Measurements from ENCODE around the gene GINS3.

Gene GINS3

DNA sequence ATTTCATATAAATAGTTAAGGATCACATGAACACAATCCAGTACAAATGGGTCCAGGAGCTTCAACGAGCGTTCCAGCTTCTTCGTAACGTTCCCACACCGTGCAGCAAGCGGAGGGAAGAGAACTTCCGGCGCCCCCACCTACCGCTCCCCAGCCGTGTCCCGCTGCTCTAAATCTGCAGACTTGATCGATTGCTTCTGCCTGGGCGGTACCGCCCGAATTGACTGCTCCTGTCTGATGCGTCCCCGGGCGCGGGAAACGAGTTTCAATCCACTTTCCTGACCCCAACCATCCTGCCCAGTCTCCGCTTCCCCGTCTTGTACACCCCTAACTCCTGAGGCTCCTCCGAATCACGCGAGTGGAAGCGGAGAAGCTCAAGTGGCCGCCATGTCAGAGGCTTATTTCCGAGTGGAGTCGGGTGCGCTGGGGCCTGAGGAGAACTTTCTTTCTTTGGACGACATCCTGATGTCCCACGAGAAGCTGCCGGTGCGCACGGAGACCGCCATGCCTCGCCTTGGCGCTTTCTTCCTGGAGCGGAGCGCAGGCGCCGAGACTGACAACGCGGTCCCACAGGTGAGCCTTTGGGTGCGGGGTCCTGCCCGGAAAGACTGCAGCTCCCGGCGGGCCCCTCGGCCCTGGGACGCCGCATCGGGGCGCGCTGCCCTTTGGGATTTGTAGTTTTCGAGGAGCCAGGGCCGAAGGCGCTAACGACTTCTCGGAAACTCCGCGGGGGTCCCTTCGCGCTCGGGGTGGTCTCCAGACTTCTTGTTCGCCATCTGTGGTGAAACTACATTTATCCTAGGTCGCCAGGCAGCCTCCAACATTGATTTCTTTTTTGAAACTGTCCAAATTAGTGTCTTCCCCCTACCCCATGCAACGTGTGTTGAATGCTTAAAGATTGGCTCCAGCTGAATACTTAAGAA is at the start of gene GINS3:
GINS3 (plus strand) TSS at position 257 of the 923 bp plus-strand sequence; CDS start at position 388, 131 bp downstream.
- DNase-seq, result peak; percentile 92
- CTCF ChIA-PET, result interaction anchor here (1.1 to 1.6 kb wide), 5 partner anchors 16 to 102 kb away, joined by 3 to 6 read pairs (median 5); no protein-coding TSS in a partner anchor
- Mint-ChIP-seq H3K4me1 (peaks cover 27% of the 10 kb centered on the region), H3K27ac (peak within 1 kb of the TSS; percentile 93), H3K4me3 (peak within 1 kb of the TSS; percentile 95), H3K36me3 (peaks cover 9% of the 10 kb centered on the region), H3K9me3 (no peaks in the 10 kb centered on the region), H3K27me3 (peaks cover 26% of the 10 kb centered on the region)

DNA sequence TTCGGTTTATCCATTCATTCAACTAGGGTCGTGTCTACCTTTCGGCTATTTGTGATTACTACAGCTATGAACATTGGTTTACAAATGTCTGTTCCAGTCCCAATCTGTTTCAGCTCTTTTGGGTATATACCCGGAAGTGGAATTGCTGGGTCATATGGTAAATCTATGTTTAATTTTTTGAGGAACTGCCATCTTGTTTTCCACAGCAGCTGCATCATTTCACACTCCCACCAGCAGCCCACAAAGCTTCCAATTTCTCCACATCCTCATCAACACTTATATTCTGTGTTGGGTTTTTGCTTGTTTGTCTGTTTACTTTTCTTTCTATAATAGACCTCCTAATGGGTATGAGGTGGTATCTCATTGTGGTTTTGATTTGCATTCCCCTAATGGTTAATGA is 48.7 kb upstream of the GINS3 start:
- H3K36me3 Mint-ChIP-seq, result no peaks in the 10 kb centered on the region
- H3K27ac Mint-ChIP-seq, result no peak overlapping the region
- H3K27me3 Mint-ChIP-seq, result peaks cover 8% of the 10 kb centered on the region
- H3K4me1 Mint-ChIP-seq, result no peaks in the 10 kb centered on the region
- DNase-seq, result no peak
- no peak overlapping the region for H3K4me3 Mint-ChIP-seq
- no peaks in the 10 kb centered on the region for H3K9me3 Mint-ChIP-seq
- CTCF ChIA-PET, result interaction anchor here (1.2 kb wide), 1 partner anchor 144 kb away, joined by 3 read pairs; no protein-coding TSS in a partner anchor

DNA sequence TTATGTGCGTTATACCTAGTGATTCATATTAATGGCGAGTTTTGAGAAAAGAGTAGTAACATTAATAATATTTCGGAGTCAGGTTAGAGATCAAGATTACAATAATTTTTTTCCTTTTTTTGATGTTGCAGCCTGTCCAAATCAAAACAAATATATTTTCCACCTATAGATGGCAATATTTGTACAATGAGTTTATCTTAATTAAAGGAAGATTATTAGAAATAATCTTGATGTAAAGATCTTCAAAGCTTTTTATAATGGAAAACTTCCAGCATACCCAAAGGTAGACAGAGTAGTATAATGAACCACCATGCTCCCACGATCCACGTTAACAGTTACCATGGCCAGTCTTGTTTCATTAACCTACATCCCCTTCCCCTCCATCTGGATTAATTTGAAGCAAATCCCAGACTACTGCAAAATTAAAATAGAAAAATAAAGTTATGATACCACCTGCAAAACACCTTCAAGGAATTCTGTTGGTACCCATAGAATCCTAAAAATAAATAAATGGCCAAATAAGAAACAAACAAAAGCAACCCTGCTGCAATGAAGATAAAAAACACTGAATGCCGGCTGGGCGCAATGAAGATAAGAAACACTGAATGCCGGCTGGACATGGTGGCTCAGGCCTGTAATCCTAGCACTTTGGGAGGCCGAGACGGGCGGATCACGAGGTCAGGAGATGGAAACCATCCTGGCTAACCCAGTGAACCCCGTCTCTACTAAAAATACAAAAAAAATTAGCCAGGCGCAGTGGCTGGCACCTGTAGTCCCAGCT is 46.5 kb upstream of the GINS3 start:
- DNase-seq, result no peak
- Mint-ChIP-seq H3K27me3 (peaks cover 19% of the 10 kb centered on the region), H3K9me3 (no peaks in the 10 kb centered on the region), H3K36me3 (no peaks in the 10 kb centered on the region), H3K4me1 (no peaks in the 10 kb centered on the region), H3K27ac (no peak overlapping the region), H3K4me3 (no peak overlapping the region)
- CTCF ChIA-PET, result no interaction called here

DNA sequence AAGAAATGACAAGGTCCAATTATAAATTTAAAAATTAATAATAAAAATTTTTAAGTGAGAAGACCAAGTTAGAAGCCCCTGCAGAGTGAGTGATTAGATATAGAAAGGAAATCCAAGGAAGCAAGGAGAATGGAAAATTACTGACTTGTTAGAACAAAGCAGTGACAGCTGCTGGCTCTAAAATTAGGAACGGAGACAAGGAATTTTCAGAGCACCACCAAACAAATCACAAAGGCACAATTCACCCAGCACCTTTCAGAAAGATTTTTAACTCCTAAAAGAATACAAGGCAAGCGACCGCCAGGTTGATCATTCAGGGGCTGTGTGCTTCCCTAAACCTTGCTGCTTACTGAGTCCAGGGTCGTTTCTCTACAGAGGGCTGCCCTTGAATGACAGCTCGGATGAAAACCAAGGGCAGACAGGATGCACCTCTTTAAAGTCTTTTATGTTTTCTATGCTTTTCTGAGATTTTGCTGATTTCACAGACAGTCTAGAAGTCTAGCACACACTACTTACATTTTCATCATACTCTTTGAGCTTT is 45.4 kb upstream of the GINS3 start:
- no peak overlapping the region for H3K4me3 Mint-ChIP-seq
- CTCF ChIA-PET, result interaction anchor here (1.7 to 2.1 kb wide), 2 partner anchors 11 to 140 kb away, joined by 4 to 9 read pairs; no protein-coding TSS in a partner anchor
- no peak for DNase-seq
- H3K27me3 Mint-ChIP-seq, result peaks cover 20% of the 10 kb centered on the region
- no peak overlapping the region for H3K27ac Mint-ChIP-seq
- no peaks in the 10 kb centered on the region for H3K4me1 Mint-ChIP-seq
- no peaks in the 10 kb centered on the region for H3K9me3 Mint-ChIP-seq
- H3K36me3 Mint-ChIP-seq, result no peaks in the 10 kb centered on the region

DNA sequence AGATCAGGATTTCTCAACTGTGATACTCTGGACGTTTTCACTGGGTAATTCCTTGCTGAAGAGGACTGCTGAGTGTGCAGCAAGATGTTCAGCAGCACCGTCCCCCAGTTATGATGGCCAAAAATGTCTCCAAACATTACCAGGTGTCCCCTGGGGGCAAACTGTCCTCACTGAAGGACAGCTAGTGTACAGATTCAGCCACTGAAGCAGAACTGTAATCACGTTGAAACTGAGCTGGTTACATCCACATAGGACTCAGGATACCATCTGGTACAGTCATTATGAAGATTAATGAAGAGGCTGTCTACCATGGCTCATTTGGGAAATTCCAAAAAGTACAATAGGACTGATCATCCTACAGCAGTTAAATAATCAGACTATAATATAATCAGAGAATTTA is 43.3 kb upstream of the GINS3 start:
- Mint-ChIP-seq H3K4me1 (no peaks in the 10 kb centered on the region), H3K36me3 (no peaks in the 10 kb centered on the region), H3K9me3 (no peaks in the 10 kb centered on the region), H3K27ac (no peak overlapping the region), H3K27me3 (peaks cover 23% of the 10 kb centered on the region), H3K4me3 (no peak overlapping the region)
- CTCF ChIA-PET, result interaction anchor here (1.6 kb wide), 1 partner anchor 12 kb away, joined by 4 read pairs; no protein-coding TSS in a partner anchor
- DNase-seq, result no peak

DNA sequence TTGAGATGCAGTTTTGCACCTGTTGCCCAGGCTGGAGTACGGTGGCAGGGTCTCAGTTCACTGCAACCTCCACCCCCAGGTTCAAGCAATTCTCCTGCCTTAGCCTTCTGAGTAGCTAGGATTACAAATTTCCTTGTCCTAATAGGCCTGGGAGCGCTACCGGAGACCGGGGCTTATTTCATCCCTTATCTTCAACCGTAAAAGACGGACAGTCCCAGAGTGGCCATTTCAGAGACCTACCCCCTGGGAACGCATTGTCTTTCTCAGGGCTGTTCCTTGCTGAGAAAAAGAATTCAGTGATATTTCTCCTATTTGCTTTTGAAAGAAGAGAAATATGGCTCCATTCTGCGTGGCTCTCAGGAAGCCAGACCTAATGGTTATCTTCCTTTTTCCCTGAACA is 39.6 kb upstream of the GINS3 start:
- H3K27me3 Mint-ChIP-seq, result peaks cover 19% of the 10 kb centered on the region
- H3K36me3 Mint-ChIP-seq, result no peaks in the 10 kb centered on the region
- H3K9me3 Mint-ChIP-seq, result no peaks in the 10 kb centered on the region
- no peak for DNase-seq
- H3K4me3 Mint-ChIP-seq, result no peak overlapping the region
- no peaks in the 10 kb centered on the region for H3K4me1 Mint-ChIP-seq
- no peak overlapping the region for H3K27ac Mint-ChIP-seq
- CTCF ChIA-PET, result interaction anchor here (2.2 kb wide), 1 partner anchor 16 kb away, joined by 10 read pairs; no protein-coding TSS in a partner anchor

DNA sequence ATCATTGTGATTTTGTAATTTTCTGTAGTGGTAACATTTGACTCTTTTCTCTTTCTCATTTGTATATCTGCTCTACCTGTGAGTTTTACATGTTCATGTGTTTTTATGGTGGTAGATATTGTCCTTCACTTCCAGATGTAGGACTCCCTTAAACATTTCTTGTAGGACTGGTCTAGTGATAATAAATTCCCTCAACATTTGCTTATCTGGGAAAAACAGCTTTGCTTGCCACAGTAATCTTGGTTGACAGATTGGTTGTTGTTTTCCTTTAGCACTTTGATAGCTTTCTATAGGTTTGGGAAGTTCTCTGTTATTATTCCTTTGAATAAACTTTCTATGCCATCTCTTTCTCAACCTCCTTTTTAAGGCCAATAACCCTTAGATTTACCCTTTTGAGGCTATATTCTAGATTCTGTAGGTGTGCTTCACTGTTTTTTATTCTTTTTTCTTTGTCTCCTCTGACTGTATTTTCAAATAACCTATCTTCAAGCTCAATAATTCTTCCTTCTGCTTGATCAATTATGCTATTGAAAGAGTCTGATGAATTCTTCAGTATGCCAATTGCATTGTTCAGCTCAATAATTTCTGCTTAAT is 32.1 kb upstream of the GINS3 start:
- CTCF ChIA-PET, result no interaction called here
- Mint-ChIP-seq H3K36me3 (no peaks in the 10 kb centered on the region), H3K9me3 (peaks cover 16% of the 10 kb centered on the region), H3K4me1 (peaks cover 2% of the 10 kb centered on the region), H3K27ac (no peak overlapping the region), H3K4me3 (no peak overlapping the region), H3K27me3 (peaks cover 19% of the 10 kb centered on the region)
- no peak for DNase-seq

DNA sequence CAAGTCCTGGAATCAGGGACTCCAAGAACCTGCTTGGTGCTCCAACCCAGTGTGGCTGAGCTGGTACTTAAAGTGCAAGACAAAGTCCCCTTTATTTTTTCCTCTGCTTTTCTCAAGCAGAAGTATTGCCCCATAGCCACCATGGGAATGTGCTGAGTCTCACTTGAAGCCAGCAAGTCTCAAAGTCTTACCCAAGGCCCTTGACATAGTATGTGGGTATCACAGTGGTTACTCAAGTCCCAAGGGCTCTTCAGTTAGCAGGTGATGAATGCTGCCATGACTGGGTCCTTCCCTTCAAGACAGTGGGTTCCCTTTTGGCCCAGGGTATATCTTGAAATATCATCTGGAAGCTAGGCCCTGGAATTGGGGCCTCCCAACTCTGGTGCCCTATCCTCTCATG is 30.5 kb upstream of the GINS3 start:
- CTCF ChIA-PET, result interaction anchor here (1.7 kb wide), 1 partner anchor 25 kb away, joined by 4 read pairs; no protein-coding TSS in a partner anchor
- H3K27ac Mint-ChIP-seq, result no peak overlapping the region
- H3K9me3 Mint-ChIP-seq, result peaks cover 16% of the 10 kb centered on the region

DNA sequence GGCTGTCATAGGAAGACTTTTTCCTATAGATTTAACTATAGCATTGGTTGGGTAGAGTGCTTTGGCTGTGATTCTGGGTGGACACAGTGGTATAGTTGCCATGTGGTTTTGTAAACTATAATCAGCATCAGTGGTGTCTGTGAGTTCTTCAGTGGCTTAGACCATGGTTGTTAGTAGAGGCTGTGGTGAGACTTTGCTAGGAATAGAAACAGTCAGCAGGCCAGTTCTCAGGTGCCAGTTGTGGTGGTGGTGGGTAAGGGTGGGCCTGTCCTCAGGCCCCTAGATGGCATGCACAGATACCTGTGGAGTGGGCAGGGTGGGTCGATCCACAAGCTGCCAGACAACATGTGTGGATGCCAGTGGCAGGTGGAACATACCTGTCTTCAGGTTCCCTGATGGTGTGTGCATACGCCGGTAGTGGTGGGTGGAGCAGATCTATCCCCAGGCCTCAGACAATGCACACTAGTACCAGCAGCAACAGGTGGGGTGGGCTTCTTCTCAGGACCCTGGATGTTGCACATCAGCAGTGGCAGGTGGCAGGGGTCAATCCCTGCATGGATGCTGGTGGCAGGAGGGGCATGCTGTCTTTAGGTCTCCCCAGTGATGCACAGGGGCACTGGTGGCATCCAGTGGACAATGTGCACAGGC is 28.4 kb upstream of the GINS3 start:
- no peaks in the 10 kb centered on the region for H3K36me3 Mint-ChIP-seq
- H3K27ac Mint-ChIP-seq, result no peak overlapping the region
- no peak for DNase-seq
- H3K4me1 Mint-ChIP-seq, result peaks cover 2% of the 10 kb centered on the region
- H3K4me3 Mint-ChIP-seq, result no peak overlapping the region
- peaks cover 23% of the 10 kb centered on the region for H3K27me3 Mint-ChIP-seq
- H3K9me3 Mint-ChIP-seq, result peaks cover 16% of the 10 kb centered on the region
- CTCF ChIA-PET, result interaction anchor here (1.6 kb wide), 1 partner anchor 12 kb away, joined by 3 read pairs; no protein-coding TSS in a partner anchor

More for the DNA sequence above, 30.5 kb upstream of the GINS3 start:
- H3K4me3 Mint-ChIP-seq, result no peak overlapping the region
- H3K4me1 Mint-ChIP-seq, result peaks cover 2% of the 10 kb centered on the region
- no peaks in the 10 kb centered on the region for H3K36me3 Mint-ChIP-seq
- H3K27me3 Mint-ChIP-seq, result peaks cover 19% of the 10 kb centered on the region
- no peak for DNase-seq

DNA sequence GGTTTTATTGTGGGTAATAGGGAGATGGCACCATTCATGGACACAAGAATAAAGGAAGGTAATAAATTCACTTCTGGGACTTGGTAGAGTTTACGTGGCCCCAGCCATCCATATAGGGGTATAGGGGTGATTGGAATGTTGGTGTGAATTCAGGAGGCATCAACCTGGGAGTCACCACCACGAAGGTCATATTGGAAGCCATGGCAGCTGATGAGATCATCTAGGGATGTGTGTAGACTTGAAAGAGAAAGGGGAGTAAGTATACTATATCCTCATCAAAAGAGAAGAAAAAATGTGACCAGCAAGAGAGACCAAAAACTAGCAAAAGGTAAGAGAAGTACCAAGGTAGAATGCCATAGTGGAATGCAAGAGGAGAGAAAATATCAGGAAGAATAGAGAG is 26.6 kb upstream of the GINS3 start:
- CTCF ChIA-PET, result no interaction called here
- Mint-ChIP-seq H3K27me3 (peaks cover 30% of the 10 kb centered on the region), H3K27ac (no peak overlapping the region), H3K9me3 (peaks cover 4% of the 10 kb centered on the region), H3K4me3 (no peak overlapping the region), H3K36me3 (no peaks in the 10 kb centered on the region), H3K4me1 (no peaks in the 10 kb centered on the region)
- DNase-seq, result no peak

DNA sequence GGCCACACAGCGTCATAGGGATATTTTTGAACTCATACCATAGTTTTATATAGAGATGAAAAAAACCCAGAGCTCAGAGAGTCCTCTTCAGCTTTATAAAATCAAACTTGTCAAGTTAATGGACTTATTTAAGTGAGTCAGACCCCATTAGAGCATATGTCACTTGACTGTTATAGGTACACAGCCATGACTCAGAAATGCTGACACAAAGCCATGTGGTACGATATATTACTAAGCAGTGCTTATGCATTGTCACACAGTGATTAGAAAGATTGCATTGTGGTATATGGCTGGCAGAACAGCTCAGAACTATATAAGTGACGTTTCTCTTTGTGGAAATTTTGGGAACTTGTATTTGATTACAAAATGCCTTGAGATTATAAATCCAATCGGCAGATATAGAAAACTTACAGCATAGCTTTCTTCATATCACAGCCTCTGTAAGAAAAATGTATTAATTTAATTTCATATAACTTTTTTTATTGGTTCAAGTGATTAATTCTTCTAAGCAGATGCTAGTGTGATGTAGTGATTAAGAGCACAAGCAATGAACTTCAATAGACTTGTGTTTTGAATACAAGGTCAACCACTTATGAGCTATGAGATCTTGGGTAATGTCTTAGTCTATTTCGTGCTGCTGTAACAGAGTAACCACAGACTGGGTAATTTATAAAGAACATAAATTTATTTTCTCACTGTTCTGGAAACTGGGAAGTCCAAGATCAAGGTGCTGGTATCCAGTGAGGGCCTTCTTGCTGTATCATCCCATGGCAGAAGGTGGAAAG is 25.8 kb upstream of the GINS3 start:
- no peak overlapping the region for H3K27ac Mint-ChIP-seq
- H3K4me1 Mint-ChIP-seq, result no peaks in the 10 kb centered on the region
- no peaks in the 10 kb centered on the region for H3K9me3 Mint-ChIP-seq
- H3K27me3 Mint-ChIP-seq, result peaks cover 22% of the 10 kb centered on the region
- H3K4me3 Mint-ChIP-seq, result no peak overlapping the region
- DNase-seq, result no peak
- no peaks in the 10 kb centered on the region for H3K36me3 Mint-ChIP-seq
- CTCF ChIA-PET, result no interaction called here

DNA sequence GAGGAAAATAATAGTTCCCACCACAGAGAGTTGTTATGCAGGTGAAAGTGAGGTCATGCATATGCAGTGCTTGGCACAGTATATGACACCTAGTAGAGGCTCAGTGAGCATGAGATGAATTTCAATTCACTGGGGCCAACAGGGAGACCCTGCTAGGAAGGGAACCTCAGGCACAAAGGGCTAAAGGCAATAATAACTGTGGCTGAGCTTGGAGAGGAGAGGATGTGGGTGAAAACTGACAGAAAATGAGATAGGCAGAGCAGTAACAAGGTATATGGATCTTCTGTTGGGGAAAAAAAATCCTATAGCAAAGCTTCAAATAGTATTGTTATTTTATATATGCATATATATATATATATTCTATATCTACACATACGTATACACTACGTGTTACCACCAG is 25.0 kb upstream of the GINS3 start:
- Mint-ChIP-seq H3K27ac (no peak overlapping the region), H3K4me3 (no peak overlapping the region), H3K36me3 (no peaks in the 10 kb centered on the region), H3K4me1 (no peaks in the 10 kb centered on the region), H3K27me3 (peaks cover 21% of the 10 kb centered on the region), H3K9me3 (no peaks in the 10 kb centered on the region)
- no peak for DNase-seq
- CTCF ChIA-PET, result no interaction called here

DNA sequence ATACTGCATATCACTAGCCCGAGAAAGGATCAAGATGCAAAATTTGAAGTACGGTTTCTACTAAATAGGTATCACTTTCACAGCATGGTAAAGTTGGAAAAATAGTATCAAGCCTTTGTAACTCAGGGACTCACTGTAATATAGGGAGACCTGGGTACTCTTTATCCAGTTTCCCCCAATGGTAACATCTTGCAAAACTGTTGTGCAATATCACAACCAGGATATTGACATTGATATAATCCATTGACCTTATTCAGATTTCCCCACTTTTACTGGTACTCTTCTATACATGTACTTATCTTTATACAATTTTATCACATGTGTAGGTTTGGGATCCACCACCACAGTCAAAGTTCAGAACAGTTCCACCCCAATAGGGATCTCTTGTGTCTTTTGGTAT is 20.4 kb upstream of the GINS3 start:
- Mint-ChIP-seq H3K4me3 (no peak overlapping the region), H3K4me1 (no peaks in the 10 kb centered on the region), H3K27ac (no peak overlapping the region), H3K27me3 (peaks cover 30% of the 10 kb centered on the region), H3K9me3 (no peaks in the 10 kb centered on the region), H3K36me3 (no peaks in the 10 kb centered on the region)
- CTCF ChIA-PET, result no interaction called here
- no peak for DNase-seq

Measured in activated naive CD4-positive, alpha-beta T cell treated with anti-CD3 and anti-CD28 coated beads, Interleukin-2, amount 10 ng/mL, durations not matched to agents 7 days and 5 days (primary cell).